Sigmoid colon (tissue), 3 donors: ENCODE data around the gene IFITM10.
"Not testable (repeated sequence)": the region's sequence is repeated elsewhere in the genome, so short reads cannot be mapped to it uniquely, and the experiment has no call there.

ENCODE experiments used
- POLR2A ChIP-seq, 2 donors: fragments of 450-650 bp; IDR thresholded peaks; one replicate each; pipeline ENCODE4 v1.6.1; 2016; ENCODE audit warnings: antibody characterized with exemption in 2 of 2, mild to moderate bottlenecking in 2 of 2, moderate library complexity in 2 of 2
- TF ChIP-seq, protein P1 (sequence below), 4 experiments: fragments of 450-650 bp in 3 of 4; fragments of 200-600 bp in 1 of 4; IDR thresholded peaks; one replicate each; pipeline ENCODE4 v1.5.1; 2016 to 2019; ENCODE audit warnings: antibody characterized with exemption in 4 of 4, mild to moderate bottlenecking in 3 of 4, moderate library complexity in 2 of 4

DNA sequence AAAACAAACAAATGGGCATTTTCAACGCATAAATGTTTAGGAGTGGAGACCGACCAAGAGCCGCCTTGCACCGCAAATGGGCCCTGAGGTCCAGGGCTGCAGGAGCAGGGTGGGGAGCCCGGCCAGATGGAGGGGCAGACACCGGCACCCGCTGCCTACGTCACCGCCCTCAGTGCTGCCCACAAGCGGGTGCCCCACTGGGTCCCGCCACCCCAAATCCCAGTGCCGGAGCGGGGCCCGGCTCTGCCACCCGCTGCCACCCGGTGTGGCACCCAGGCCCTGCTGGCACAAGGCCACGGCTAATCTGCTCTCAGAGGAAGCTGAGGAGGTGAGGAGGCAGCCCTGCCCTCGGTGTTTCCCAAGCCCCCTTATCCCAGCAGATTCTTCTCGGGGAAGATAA is 67.2 kb downstream of the IFITM10 start:
- TF ChIP-seq, protein P1, sequence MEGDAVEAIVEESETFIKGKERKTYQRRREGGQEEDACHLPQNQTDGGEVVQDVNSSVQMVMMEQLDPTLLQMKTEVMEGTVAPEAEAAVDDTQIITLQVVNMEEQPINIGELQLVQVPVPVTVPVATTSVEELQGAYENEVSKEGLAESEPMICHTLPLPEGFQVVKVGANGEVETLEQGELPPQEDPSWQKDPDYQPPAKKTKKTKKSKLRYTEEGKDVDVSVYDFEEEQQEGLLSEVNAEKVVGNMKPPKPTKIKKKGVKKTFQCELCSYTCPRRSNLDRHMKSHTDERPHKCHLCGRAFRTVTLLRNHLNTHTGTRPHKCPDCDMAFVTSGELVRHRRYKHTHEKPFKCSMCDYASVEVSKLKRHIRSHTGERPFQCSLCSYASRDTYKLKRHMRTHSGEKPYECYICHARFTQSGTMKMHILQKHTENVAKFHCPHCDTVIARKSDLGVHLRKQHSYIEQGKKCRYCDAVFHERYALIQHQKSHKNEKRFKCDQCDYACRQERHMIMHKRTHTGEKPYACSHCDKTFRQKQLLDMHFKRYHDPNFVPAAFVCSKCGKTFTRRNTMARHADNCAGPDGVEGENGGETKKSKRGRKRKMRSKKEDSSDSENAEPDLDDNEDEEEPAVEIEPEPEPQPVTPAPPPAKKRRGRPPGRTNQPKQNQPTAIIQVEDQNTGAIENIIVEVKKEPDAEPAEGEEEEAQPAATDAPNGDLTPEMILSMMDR (IDR thresholded peaks at IDR 0.05), result not testable (repeated sequence)
- not testable (repeated sequence) for TF ChIP-seq POLR2A (IDR thresholded peaks at IDR 0.05)
